ENCODE results near the gene GET4. TPM values are rescaled to one million over a fixed set of nuclear protein-coding genes. Genes with fewer than 3 reads are reported as not detected.

Gene GET4
- total RNA-seq, 1 experiment from 2014 or later = 90.9 TPM

DNA sequence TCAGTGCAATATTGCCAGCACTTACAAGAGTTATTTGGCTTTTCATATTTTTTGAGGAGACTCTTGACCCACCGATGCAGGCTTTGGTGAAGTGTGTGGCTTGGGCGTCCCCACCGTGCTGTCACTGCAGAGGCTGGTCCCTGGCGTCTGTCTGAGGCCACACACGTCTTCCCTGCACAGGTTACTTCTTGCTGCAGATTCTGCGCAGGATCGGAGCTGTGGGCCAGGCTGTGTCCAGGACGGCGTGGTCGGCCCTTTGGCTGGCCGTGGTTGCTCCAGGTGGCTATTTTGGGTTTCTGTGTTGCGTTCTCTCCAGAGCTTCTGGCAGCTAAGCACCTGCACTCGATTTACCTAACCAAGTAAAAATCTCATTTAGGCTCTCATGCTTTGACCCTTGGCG lies 25.1 kb upstream of the GET4 start:
- in situ Hi-C loops (cut with HindIII; ENCODE audit: low pct_unique_long_range_greater_than_20kb, low sequenced_read_pairs) = no loop called here
- no peak for ATAC-seq
- Histone ChIP-seq H3K27ac (ENCODE audit: low read length) (no peak overlapping the region), H3K4me3 (ENCODE audit: low read depth in 2 of 2, low read length in 2 of 2) (no peak overlapping the region), H3K36me3 (ENCODE audit: control insufficient read depth, insufficient read depth, low read length) (peaks cover 9% of the 10 kb centered on the region), H3K27me3 (ENCODE audit: control insufficient read depth, insufficient read depth, low read length) (no peaks in the 10 kb centered on the region), H3K4me1 (ENCODE audit: control insufficient read depth, insufficient read depth, low read length) (no peaks in the 10 kb centered on the region), H3K9me3 (ENCODE audit: control insufficient read depth, insufficient read depth, low read depth, low read length) (no peaks in the 10 kb centered on the region)
- no peak for DNase-seq (ENCODE audit: low read depth, low spot score)
- POLR2A ChIA-PET = no interaction called here
- CTCF ChIA-PET = no interaction called here
- intact Hi-C loops (cut with micrococcal nuclease; ENCODE audit: unreplicated experiment) = no loop called here
- TF ChIP-seq SIN3A (IDR thresholded peaks at IDR 0.05; ENCODE audit: borderline replicate concordance, insufficient read depth, low read depth, low read length) (no peak), POLR2AphosphoS5 (IDR thresholded peaks at IDR 0.05; ENCODE audit: low read depth, low read length) (no peak), TCF7L2 (IDR thresholded peaks at IDR 0.05; ENCODE audit: low read depth, low read length) (no peak)
- TF ChIP-seq, protein P1, sequence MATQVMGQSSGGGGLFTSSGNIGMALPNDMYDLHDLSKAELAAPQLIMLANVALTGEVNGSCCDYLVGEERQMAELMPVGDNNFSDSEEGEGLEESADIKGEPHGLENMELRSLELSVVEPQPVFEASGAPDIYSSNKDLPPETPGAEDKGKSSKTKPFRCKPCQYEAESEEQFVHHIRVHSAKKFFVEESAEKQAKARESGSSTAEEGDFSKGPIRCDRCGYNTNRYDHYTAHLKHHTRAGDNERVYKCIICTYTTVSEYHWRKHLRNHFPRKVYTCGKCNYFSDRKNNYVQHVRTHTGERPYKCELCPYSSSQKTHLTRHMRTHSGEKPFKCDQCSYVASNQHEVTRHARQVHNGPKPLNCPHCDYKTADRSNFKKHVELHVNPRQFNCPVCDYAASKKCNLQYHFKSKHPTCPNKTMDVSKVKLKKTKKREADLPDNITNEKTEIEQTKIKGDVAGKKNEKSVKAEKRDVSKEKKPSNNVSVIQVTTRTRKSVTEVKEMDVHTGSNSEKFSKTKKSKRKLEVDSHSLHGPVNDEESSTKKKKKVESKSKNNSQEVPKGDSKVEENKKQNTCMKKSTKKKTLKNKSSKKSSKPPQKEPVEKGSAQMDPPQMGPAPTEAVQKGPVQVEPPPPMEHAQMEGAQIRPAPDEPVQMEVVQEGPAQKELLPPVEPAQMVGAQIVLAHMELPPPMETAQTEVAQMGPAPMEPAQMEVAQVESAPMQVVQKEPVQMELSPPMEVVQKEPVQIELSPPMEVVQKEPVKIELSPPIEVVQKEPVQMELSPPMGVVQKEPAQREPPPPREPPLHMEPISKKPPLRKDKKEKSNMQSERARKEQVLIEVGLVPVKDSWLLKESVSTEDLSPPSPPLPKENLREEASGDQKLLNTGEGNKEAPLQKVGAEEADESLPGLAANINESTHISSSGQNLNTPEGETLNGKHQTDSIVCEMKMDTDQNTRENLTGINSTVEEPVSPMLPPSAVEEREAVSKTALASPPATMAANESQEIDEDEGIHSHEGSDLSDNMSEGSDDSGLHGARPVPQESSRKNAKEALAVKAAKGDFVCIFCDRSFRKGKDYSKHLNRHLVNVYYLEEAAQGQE (IDR thresholded peaks at IDR 0.05; ENCODE audit: insufficient read depth in 1 of 2, low read depth in 2 of 2, low read length in 1 of 2) = no peak
- TF ChIP-seq, protein P2, sequence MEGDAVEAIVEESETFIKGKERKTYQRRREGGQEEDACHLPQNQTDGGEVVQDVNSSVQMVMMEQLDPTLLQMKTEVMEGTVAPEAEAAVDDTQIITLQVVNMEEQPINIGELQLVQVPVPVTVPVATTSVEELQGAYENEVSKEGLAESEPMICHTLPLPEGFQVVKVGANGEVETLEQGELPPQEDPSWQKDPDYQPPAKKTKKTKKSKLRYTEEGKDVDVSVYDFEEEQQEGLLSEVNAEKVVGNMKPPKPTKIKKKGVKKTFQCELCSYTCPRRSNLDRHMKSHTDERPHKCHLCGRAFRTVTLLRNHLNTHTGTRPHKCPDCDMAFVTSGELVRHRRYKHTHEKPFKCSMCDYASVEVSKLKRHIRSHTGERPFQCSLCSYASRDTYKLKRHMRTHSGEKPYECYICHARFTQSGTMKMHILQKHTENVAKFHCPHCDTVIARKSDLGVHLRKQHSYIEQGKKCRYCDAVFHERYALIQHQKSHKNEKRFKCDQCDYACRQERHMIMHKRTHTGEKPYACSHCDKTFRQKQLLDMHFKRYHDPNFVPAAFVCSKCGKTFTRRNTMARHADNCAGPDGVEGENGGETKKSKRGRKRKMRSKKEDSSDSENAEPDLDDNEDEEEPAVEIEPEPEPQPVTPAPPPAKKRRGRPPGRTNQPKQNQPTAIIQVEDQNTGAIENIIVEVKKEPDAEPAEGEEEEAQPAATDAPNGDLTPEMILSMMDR (IDR thresholded peaks at IDR 0.05) = no peak
- no TSS peak for BruUV-seq (replicated peaks)

DNA sequence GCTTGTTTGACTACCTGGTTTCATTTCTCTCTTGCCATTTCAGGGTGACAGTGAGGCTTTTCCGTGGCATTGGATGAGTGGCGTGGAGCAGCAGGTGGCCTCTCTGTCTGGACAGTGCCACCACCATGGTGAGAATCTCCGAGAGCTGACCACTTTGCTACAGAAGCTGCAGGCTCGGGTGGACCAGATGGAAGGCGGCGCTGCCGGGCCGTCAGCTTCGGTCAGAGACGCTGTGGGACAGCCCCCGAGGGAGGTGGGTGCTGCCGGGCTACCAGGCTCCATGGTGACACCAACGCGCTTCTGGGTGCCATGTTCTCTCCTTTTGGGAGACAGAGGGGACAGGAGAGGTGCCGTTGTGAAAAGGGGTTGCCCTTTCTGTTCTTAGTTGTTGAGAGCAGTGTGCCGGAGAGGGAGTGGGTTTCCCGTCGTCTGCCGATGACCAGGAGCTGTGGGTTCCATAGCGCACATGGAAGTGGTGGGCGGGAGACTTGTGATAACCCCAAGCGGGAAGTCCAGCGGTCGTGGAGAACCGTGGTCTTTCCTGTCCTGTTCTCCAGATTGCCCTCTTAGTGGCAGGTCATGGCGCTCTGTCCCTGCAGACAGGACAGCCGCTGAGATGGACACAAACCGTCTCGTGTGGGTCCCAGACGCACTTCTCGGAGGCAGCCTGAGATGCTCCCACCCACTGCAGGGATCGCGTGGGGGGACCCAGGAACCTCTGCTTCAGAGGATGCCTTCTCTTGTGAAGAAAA lies 22.8 kb upstream of the GET4 start:
- no peak overlapping the region for H3K4me3 ChIP-seq (ENCODE audit: low read depth in 2 of 2, low read length in 2 of 2)
- in situ Hi-C loops (cut with HindIII; ENCODE audit: low pct_unique_long_range_greater_than_20kb, low sequenced_read_pairs) (no loop called here), intact Hi-C loops (cut with micrococcal nuclease; ENCODE audit: unreplicated experiment) (no loop called here)
- TF ChIP-seq SIN3A (IDR thresholded peaks at IDR 0.05; ENCODE audit: borderline replicate concordance, insufficient read depth, low read depth, low read length) = no peak
- no peak for TF ChIP-seq TCF7L2 (IDR thresholded peaks at IDR 0.05; ENCODE audit: low read depth, low read length)
- TF ChIP-seq, protein P2 (IDR thresholded peaks at IDR 0.05) = no peak
- no peak for TF ChIP-seq POLR2AphosphoS5 (IDR thresholded peaks at IDR 0.05; ENCODE audit: low read depth, low read length)
- TF ChIP-seq, protein P1 (IDR thresholded peaks at IDR 0.05; ENCODE audit: insufficient read depth in 1 of 2, low read depth in 2 of 2, low read length in 1 of 2) = no peak
- POLR2A ChIA-PET = no interaction called here
- H3K27me3 ChIP-seq (ENCODE audit: control insufficient read depth, insufficient read depth, low read length) = no peaks in the 10 kb centered on the region
- no peaks in the 10 kb centered on the region for H3K4me1 ChIP-seq (ENCODE audit: control insufficient read depth, insufficient read depth, low read length)
- peaks cover 13% of the 10 kb centered on the region for H3K36me3 ChIP-seq (ENCODE audit: control insufficient read depth, insufficient read depth, low read length)
- no peak overlapping the region for H3K27ac ChIP-seq (ENCODE audit: low read length)
- CTCF ChIA-PET = no interaction called here
- no TSS peak for BruUV-seq (replicated peaks)
- ATAC-seq = no peak
- no peaks in the 10 kb centered on the region for H3K9me3 ChIP-seq (ENCODE audit: control insufficient read depth, insufficient read depth, low read depth, low read length)
- no peak for DNase-seq (ENCODE audit: low read depth, low spot score)

Measured in Panc1 (cell line).